ENCODE measurements around the gene ETF1.

- TF ChIP-seq, protein P1, sequence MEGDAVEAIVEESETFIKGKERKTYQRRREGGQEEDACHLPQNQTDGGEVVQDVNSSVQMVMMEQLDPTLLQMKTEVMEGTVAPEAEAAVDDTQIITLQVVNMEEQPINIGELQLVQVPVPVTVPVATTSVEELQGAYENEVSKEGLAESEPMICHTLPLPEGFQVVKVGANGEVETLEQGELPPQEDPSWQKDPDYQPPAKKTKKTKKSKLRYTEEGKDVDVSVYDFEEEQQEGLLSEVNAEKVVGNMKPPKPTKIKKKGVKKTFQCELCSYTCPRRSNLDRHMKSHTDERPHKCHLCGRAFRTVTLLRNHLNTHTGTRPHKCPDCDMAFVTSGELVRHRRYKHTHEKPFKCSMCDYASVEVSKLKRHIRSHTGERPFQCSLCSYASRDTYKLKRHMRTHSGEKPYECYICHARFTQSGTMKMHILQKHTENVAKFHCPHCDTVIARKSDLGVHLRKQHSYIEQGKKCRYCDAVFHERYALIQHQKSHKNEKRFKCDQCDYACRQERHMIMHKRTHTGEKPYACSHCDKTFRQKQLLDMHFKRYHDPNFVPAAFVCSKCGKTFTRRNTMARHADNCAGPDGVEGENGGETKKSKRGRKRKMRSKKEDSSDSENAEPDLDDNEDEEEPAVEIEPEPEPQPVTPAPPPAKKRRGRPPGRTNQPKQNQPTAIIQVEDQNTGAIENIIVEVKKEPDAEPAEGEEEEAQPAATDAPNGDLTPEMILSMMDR (IDR thresholded peaks at IDR 0.05): no peak
- peak; percentile 90 for TF ChIP-seq POLR2AphosphoS5 (IDR thresholded peaks at IDR 0.05)
Observed at GRCh38 chr5:138504799-138505198, 38.2 kb downstream of the ETF1 start.
